Fibroblast of villous mesenchyme (primary cell): ENCODE measurements around the gene PIK3R6. TPM values are rescaled to one million over a fixed set of nuclear protein-coding genes. Genes with fewer than 3 reads are reported as not detected.

ENCODE experiments used
- DNase-seq: peaks from one replicate; pipeline ENCODE4 v3.0.0-alpha.2; 2010; ENCODE audit warnings: low read depth
- H3K4me3 ChIP-seq: 2 replicates; pipeline ENCODE4 v1.5.1; 2011; ENCODE audit warnings: low read depth, mild to moderate bottlenecking, low read length
- CTCF ChIP-seq: IDR thresholded peaks from 2 replicates; pipeline ENCODE4 v1.5.1; 2012; ENCODE audit warnings: low read depth, mild to moderate bottlenecking, low read length; ENCODE audit not compliant: insufficient read depth
- total RNA-seq: library from RNA; depleted of rRNA; stranded (reverse); fragments of >200 nt; gene quantifications from 2 replicates; pipeline ENCODE4 v1.2.3, GENCODE V29; 2012

PIK3R6 gene
- total RNA-seq, 1 donor, result not detected

- no peak for TF ChIP-seq CTCF
- DNase-seq, result no peak
- H3K4me3 ChIP-seq, result no peak overlapping the region
Measured at GRCh38 chr17:8880466-8880865, 13.0 kb upstream of the PIK3R6 start.

GRCh38 chr17:8879410-8879809 is 11.9 kb upstream of the PIK3R6 start:
- TF ChIP-seq CTCF, result no peak
- no peak for DNase-seq
- no peak overlapping the region for H3K4me3 ChIP-seq

- no peak for TF ChIP-seq CTCF
- H3K4me3 ChIP-seq, result no peak overlapping the region
- no peak for DNase-seq
Measured at GRCh38 chr17:8877984-8878383, 10.5 kb upstream of the PIK3R6 start.

- no peak overlapping the region for H3K4me3 ChIP-seq
- no peak for DNase-seq
- no peak for TF ChIP-seq CTCF
Measured at GRCh38 chr17:8875957-8876356, 8.5 kb upstream of the PIK3R6 start.

- H3K4me3 ChIP-seq, result no peak overlapping the region
- no peak for TF ChIP-seq CTCF
- DNase-seq, result no peak
Measured at GRCh38 chr17:8875436-8875835, 8.0 kb upstream of the PIK3R6 start.

- H3K4me3 ChIP-seq, result no peak overlapping the region
- DNase-seq, result no peak
- TF ChIP-seq CTCF, result no peak
Measured at GRCh38 chr17:8873801-8874715, 6.6 kb upstream of the PIK3R6 start.
